ENCODE results near the gene AMDHD2.

Gene AMDHD2

GRCh38 chr16:2513405-2514332, 6.5 kb upstream of the AMDHD2 start, which contains the start of gene ATP6V0C:
TSS of gene ATP6V0C (plus strand) at chr16:2513952. CDS start at chr16:2514104, 152 bp downstream.
- H3K27ac Mint-ChIP-seq = peak within 1 kb of the TSS; percentile 99
- H3K9me3 Mint-ChIP-seq = no peaks in the 10 kb centered on the region
- intact Hi-C loops (cut with micrococcal nuclease) = no loop called here
- H3K4me1 Mint-ChIP-seq (ENCODE audit: low read depth) = peaks cover 83% of the 10 kb centered on the region
- H3K36me3 Mint-ChIP-seq (ENCODE audit: low read depth) = peaks cover 51% of the 10 kb centered on the region
- peaks cover 7% of the 10 kb centered on the region for H3K27me3 Mint-ChIP-seq
- peak within 1 kb of the TSS; percentile 91 for H3K4me3 Mint-ChIP-seq

DNA sequence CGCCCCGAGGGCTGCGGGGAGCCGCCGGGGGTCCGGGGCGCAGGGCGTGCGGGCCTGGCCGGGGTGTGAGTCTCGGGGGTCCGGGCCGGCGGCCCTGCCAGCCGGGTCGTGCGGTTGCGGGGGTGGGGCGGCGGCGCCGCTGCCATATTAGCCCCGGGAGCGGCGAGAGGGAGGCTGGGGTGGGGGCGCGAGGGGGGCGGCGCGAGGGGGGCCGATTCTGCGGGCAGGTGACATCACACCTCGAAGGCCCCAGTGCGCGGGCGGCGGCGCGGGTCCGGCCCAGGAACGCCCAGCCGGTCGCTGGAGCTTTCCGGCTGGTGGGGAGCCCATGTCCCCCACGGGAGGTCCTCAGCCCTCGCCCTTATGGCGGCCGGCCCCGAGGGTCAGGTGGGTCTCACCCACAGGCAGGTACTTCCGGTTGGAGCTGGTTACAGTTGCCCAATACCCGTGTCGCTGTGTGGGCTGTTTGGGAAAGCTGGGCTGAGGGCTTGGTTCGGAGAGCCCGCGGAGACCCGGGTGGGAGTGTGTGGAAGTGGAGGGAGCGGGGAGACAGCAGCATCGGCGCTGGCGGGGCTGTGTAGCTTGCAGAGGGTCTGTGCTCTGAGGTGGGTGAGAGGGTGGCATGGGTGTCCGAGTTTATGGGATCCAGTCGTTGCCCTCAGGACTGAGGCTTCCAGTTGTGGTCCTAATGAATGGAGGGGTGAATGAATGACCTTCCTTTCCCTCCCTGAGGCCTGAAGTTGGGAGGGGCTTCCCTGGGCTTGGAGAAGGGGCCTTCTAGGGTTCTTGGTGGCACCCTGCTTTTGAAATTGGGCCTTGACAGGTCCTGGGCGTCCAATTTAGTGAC, 5.6 kb upstream of the AMDHD2 start:
- intact Hi-C loops (cut with micrococcal nuclease) = no loop called here
- Mint-ChIP-seq H3K9me3 (no peaks in the 10 kb centered on the region), H3K4me1 (ENCODE audit: low read depth) (peaks cover 83% of the 10 kb centered on the region), H3K27ac (peak overlapping the region; percentile 99), H3K4me3 (peak overlapping the region; percentile 91), H3K36me3 (ENCODE audit: low read depth) (peaks cover 60% of the 10 kb centered on the region), H3K27me3 (peaks cover 7% of the 10 kb centered on the region)

DNA sequence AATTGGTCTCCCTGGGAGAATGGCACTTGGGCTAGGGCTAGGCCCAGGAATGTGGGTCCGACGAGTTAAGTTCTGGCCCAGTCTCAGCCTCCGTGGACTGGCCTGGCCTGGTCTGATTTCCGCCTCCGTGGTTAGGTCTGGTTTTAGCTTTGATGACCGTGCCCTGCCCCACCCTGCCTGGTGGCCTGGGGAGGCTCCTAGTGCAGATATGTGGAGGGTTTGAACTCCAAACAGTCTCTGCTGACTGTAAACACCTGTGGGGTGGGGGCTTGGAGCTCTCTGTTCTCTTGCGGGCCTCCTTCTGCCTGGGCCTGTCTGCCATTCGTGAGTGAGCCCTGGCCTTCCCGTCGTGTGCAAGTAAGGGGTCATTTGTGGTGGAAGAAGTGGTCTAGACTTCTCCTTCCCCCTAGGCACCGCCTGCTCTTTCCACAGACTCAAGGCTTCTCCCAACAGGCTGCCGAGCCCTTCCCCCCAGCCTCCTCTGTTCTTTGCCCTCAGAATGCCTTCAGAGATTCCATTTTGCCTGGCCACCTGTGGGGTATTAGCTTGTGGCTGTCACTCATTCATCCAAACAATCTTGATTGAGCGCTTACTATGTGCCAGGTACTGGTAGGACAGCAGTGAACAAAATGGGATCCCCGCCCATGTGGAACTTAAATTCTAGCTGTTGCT, 4.9 kb upstream of the AMDHD2 start:
- intact Hi-C loops (cut with micrococcal nuclease) = no loop called here
- Mint-ChIP-seq H3K4me3 (peak overlapping the region; percentile 91), H3K4me1 (ENCODE audit: low read depth) (peaks cover 81% of the 10 kb centered on the region), H3K27ac (peak overlapping the region; percentile 99), H3K9me3 (no peaks in the 10 kb centered on the region), H3K27me3 (peaks cover 7% of the 10 kb centered on the region), H3K36me3 (ENCODE audit: low read depth) (peaks cover 67% of the 10 kb centered on the region)

DNA sequence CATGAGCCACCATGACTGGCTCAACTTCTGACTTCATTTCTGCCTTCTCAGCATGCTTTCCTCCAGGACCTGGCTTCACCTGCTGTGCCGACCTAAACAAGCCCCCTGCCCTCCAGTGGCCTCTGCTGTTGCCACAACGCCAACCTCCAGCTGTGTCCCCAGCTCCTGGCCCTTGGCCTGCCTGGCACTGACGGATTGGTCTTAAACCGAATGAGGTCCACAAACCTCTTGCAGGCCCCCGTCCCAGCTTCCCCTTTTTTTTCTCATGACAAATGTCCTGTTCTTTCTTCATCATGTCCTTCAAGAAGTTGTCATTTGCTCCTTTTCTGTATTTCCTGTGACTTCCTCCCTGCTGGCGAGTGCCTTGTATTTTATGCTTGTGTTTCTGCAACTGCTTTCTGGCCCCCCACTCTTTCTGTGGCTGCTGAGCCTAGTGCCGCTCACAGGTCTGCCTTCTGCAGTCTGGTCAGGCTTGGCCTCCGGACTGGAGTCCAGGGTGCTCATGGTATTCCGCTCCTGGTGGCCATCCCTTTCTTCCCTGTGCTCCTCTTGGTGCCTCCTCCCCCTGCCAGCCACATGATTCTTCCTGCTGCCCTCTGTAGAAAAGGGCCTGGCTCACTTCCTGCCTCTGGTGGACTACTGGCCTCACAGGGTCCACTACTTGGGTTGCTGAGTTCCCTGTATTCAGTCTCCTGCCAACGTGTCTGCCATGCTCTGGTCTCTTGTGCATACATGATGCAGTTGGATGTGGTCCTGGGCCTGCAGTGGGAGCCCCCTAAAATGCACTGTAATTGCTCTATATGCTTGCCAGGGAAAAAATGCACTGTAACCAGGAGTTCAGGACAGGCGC, 3.6 kb upstream of the AMDHD2 start:
- Mint-ChIP-seq H3K36me3 (ENCODE audit: low read depth) (peaks cover 80% of the 10 kb centered on the region), H3K4me3 (peak overlapping the region; percentile 91), H3K27ac (peak overlapping the region; percentile 99), H3K9me3 (no peaks in the 10 kb centered on the region), H3K27me3 (peaks cover 7% of the 10 kb centered on the region), H3K4me1 (ENCODE audit: low read depth) (peaks cover 75% of the 10 kb centered on the region)
- intact Hi-C loops (cut with micrococcal nuclease) = no loop called here

DNA sequence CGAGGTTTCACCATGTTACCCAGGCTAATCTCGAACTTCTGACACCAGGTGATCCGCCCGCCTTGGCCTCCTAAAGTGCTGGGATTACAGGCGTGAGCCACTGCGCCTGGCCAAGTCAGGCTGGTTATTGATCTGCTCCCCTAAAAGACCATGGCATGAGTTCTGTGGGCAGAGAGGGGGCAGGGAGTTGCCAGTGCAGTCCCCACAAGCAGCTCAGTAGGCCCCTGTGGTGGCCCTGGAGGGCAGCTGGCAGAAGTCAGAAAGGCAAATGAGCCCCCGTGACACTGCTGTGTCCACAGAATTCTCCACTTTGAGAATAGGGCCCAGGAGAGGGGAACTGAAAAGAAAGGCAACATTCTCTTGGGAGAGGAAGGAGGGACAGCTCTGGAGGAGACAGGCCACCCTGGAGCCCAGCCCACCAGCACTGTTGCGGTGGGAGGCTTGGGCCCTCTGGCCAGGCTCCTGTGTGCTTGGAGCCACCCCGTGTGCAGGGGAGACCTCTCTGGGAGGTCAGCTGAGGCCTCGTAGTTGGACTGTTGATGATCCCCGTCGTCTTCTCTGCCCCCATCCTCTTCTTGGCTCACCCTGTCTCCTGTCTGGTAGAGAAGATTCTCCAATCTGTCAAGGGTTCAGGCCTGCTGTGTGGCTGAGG, 2.1 kb upstream of the AMDHD2 start:
- Mint-ChIP-seq H3K9me3 (no peaks in the 10 kb centered on the region), H3K36me3 (ENCODE audit: low read depth) (peaks cover 92% of the 10 kb centered on the region), H3K27ac (peak overlapping the region; percentile 99), H3K27me3 (no peaks in the 10 kb centered on the region), H3K4me3 (peak overlapping the region; percentile 91), H3K4me1 (ENCODE audit: low read depth) (peaks cover 66% of the 10 kb centered on the region)
- intact Hi-C loops (cut with micrococcal nuclease) = no loop called here

DNA sequence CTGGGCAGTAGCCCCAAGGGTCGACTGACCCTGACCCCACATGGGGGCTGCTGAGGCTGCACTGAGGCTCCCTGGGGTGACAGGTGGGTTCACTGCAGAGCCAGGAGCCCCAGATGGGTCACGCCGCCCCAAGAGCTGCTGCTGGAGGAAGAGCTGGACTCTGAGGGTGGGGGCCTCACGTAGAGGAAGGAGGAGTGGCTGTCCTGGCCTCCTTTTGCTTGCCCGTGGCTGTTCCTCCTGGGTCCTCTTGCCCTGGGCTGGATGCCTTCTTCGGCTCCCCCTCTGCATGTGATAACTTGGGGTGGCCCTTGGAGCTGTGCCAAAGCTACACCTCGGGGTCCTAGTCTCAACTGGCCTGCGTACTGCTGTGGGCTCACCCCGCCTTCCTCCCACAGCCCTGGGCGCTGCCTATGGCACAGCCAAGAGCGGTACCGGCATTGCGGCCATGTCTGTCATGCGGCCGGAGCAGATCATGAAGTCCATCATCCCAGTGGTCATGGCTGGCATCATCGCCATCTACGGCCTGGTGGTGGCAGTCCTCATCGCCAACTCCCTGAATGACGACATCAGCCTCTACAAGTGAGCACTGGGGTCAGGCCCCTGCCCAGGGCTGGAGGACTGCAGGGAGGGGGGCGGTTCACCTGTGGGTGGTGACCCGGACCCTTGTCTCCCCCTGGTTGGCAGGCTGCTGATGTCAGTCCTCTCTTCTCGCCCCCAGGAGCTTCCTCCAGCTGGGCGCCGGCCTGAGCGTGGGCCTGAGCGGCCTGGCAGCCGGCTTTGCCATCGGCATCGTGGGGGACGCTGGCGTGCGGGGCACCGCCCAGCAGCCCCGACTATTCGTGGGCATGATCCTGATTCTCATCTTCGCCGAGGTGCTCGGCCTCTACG, 1.1 kb upstream of the AMDHD2 start:
- H3K9me3 Mint-ChIP-seq = no peaks in the 10 kb centered on the region
- H3K27ac Mint-ChIP-seq = peak overlapping the region; percentile 99
- intact Hi-C loops (cut with micrococcal nuclease) = no loop called here

DNA sequence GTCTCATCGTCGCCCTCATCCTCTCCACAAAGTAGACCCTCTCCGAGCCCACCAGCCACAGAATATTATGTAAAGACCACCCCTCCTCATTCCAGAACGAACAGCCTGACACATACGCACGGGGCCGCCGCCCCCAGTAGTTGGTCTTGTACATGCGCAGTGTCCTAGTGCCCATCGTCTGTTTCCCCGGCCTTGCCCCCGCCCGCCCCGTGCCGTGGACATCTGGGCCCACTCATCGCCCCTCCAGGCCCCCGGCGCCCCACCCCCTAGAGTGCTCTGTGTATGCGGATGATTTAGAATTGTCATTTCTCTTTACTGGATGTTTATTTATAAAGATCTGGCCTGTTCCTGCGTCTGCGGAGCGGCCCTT, 475 bp upstream of the AMDHD2 start:
- Mint-ChIP-seq H3K36me3 (ENCODE audit: low read depth) (peaks cover 97% of the 10 kb centered on the region), H3K27ac (peak overlapping the region; percentile 99), H3K4me3 (peak overlapping the region; percentile 91), H3K9me3 (no peaks in the 10 kb centered on the region), H3K27me3 (no peaks in the 10 kb centered on the region), H3K4me1 (ENCODE audit: low read depth) (peaks cover 78% of the 10 kb centered on the region)
- intact Hi-C loops (cut with micrococcal nuclease) = loop anchor here (2.0 kb wide), 1 partner anchor 17 kb away; no protein-coding TSS in a partner anchor

More for the DNA sequence above, 1.1 kb upstream of the AMDHD2 start:
- Mint-ChIP-seq H3K27me3 (no peaks in the 10 kb centered on the region), H3K36me3 (ENCODE audit: low read depth) (peaks cover 97% of the 10 kb centered on the region), H3K4me3 (peak overlapping the region; percentile 91), H3K4me1 (ENCODE audit: low read depth) (peaks cover 72% of the 10 kb centered on the region)

GRCh38 chr16:2520784-2521531, 787 bp downstream of the AMDHD2 start:
- Mint-ChIP-seq H3K9me3 (no peaks in the 10 kb centered on the region), H3K4me3 (peak overlapping the region; percentile 83), H3K36me3 (ENCODE audit: low read depth) (peaks cover 97% of the 10 kb centered on the region), H3K4me1 (ENCODE audit: low read depth) (peaks cover 72% of the 10 kb centered on the region), H3K27ac (peak overlapping the region; percentile 99), H3K27me3 (no peaks in the 10 kb centered on the region)
- intact Hi-C loops (cut with micrococcal nuclease) = loop anchor here (2.0 kb wide), 1 partner anchor 16 kb away; no protein-coding TSS in a partner anchor

DNA sequence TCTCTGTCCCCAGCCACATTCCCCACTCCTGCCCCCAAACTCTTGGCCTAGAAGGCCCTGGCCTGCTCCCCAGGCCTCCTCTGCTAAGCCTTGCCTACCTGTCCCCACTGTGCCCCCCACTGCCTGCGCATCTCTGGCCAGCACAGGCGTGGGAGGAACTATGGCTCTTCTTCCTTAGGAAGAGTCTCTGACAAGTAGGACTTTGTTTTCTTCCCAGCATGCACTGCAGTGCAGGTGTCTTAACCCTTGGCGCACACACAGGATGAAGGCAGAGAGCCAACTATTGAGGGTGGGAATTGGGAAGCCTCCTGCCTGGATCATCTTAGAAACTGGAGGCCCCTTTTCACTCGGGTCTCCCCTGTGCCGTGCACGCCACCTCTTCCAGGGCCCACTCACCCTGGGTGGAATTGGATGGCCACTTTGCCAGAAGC, 3.6 kb downstream of the AMDHD2 start:
- H3K36me3 Mint-ChIP-seq (ENCODE audit: low read depth) = peaks cover 97% of the 10 kb centered on the region
- H3K9me3 Mint-ChIP-seq = no peaks in the 10 kb centered on the region
- H3K27ac Mint-ChIP-seq = no peak overlapping the region

DNA sequence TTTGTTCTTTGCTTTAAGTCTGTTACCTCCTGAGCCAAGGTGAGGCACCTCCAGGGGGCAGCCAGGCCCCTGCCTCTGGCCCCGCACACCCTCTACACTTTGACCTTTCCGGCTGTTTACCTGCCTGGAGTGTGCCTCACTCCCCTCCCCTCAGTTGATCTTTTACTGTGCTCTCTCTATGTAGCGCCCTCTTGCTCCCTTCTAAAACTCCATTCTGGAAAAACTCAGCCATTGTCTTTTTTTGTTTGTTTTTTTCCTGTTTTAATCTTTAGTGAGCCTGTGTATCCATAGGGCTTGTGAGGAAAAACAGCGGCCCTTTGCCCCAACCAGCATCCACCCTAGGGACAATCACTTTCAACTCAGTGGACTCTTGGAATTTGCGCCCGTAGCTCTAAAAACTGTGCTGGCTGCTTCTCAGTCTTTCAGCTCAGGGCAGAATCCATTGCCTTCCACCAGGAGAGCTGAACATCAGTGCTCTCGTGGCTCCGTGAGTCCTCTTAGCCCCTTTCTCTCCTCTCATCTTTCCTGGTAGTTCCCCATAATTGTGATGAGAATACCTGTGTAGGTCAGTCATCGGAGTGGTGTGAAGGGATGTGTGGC, 4.3 kb downstream of the AMDHD2 start:
- H3K4me1 Mint-ChIP-seq (ENCODE audit: low read depth) = peaks cover 43% of the 10 kb centered on the region
- no peak overlapping the region for H3K4me3 Mint-ChIP-seq
- H3K36me3 Mint-ChIP-seq (ENCODE audit: low read depth) = peaks cover 97% of the 10 kb centered on the region
- H3K9me3 Mint-ChIP-seq = no peaks in the 10 kb centered on the region
- H3K27ac Mint-ChIP-seq = no peak overlapping the region
- intact Hi-C loops (cut with micrococcal nuclease) = no loop called here
- H3K27me3 Mint-ChIP-seq = no peaks in the 10 kb centered on the region

More for the DNA sequence above, 3.6 kb downstream of the AMDHD2 start:
- intact Hi-C loops (cut with micrococcal nuclease) = no loop called here
- Mint-ChIP-seq H3K4me1 (ENCODE audit: low read depth) (peaks cover 49% of the 10 kb centered on the region), H3K27me3 (no peaks in the 10 kb centered on the region), H3K4me3 (no peak overlapping the region)

DNA sequence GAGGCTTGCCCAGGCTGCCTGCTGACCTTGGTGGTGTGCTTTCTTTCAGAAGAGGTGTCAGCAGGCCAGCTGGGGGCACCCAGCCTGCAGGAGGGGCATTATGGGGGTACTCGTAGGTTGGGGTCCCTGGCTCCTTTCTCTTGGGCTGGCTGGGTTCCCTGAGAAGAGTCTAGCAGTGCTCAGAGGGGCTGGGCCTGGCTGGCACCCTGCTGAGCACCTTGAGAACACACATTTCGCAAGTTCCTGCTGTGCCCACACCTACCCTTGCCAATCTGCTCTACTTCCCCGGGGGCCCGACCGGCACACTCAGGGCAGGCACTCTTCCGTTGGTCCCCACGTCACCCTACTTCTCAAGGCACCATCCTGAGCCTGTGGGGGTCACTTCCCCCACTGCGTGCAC, 6.0 kb downstream of the AMDHD2 start:
- no peaks in the 10 kb centered on the region for H3K27me3 Mint-ChIP-seq
- no peaks in the 10 kb centered on the region for H3K9me3 Mint-ChIP-seq
- peaks cover 95% of the 10 kb centered on the region for H3K36me3 Mint-ChIP-seq (ENCODE audit: low read depth)
- intact Hi-C loops (cut with micrococcal nuclease) = no loop called here
- no peak overlapping the region for H3K4me3 Mint-ChIP-seq
- H3K27ac Mint-ChIP-seq = no peak overlapping the region
- peaks cover 51% of the 10 kb centered on the region for H3K4me1 Mint-ChIP-seq (ENCODE audit: low read depth)
